HCT116 (cell line): ENCODE results near the gene TRPM3. TPM values are rescaled to one million over a fixed set of nuclear protein-coding genes. Genes with fewer than 3 reads are reported as not detected.

ENCODE experiments used
- ATAC-seq: fragments of 200-7000 bp; cut with Tn5 transposase; 2 replicates; pipeline ENCODE4 v1.9.1; 2020; ENCODE audit warnings: mild to moderate bottlenecking, moderate library complexity
- BruUV-seq: library from RNA; stranded (reverse); fragments of 400-500 nt; replicated peaks from 2 replicates; lab custom pipeline; 2021; lab: Mats Ljungman, UMichigan
- CTCF ChIA-PET: fragments of 300-600 bp; sonication (Branson Sonifier 250); formaldehyde crosslinking; loops from one replicate; lab custom pipeline; 2021; ENCODE audit warnings: antibody characterized with exemption; lab: Charles Lee
- POLR2A ChIA-PET: fragments of 300-600, 350-600 bp; sonication (Branson Sonifier 250); formaldehyde crosslinking; loops from one replicate; lab custom pipeline; 2021; ENCODE audit warnings: antibody characterized with exemption; lab: Charles Lee
- RAD21 ChIA-PET, 2 experiments: fragments of 300-600 bp; sonication (Branson Sonifier 250); formaldehyde crosslinking; loops; one replicate each; lab custom pipeline; 2023; ENCODE audit warnings: low total read pairs in 2 of 2; ENCODE audit not compliant: uncharacterized antibody in 2 of 2, unreplicated experiment in 2 of 2, low non-redundant PET in 1 of 2; lab: Charles Lee
- DNase-seq: peaks from one replicate; pipeline ENCODE4 v3.0.0-alpha.2; 2010; ENCODE audit warnings: low read depth, low spot score
- H2AFZ ChIP-seq: fragments of 200-600 bp; shearing (Covaris generic), sonication (generic); 2 replicates; pipeline ENCODE4 v1.6.1; 2017; ENCODE audit warnings: low read depth, mixed run types, mixed read lengths, antibody characterized with exemption, low read length; ENCODE audit not compliant: poor library complexity, severe bottlenecking
- H3K27ac ChIP-seq: 2 replicates; pipeline ENCODE4 v1.5.1; 2012; ENCODE audit warnings: low read depth, low read length
- H3K27me3 ChIP-seq: fragments of 200-600 bp; sonication (generic); 2 replicates; pipeline ENCODE4 v1.6.1; 2016; ENCODE audit warnings: mixed run types, low read length, mixed read lengths; ENCODE audit not compliant: insufficient read depth
- H3K36me3 ChIP-seq, 2 experiments: fragments of 200-500 bp in 1 of 2; fragments of 200-600 bp in 1 of 2; sonication (Bioruptor generic) in 1 of 2; sonication (generic) in 1 of 2; 2 replicates each; pipeline versions ENCODE4 v1.5.1 to v1.6.1; 2014 to 2016; ENCODE audit warnings: low read length in 2 of 2, inconsistent platforms in 1 of 2, mixed read lengths in 1 of 2, mixed run types in 1 of 2; ENCODE audit not compliant: insufficient read depth in 2 of 2, control insufficient read depth in 1 of 2
- H3K4me1 ChIP-seq, 2 experiments: fragments of 200-600 bp in 1 of 2; sonication (generic) in 1 of 2; 2 replicates each; pipeline versions ENCODE4 v1.5.1 to v1.6.1; 2012 to 2017; ENCODE audit warnings: low read length in 2 of 2, inconsistent platforms in 1 of 2, mild to moderate bottlenecking in 1 of 2, mixed read lengths in 1 of 2, mixed run types in 1 of 2, moderate library complexity in 1 of 2; ENCODE audit not compliant: insufficient read depth in 2 of 2, control insufficient read depth in 1 of 2
- H3K4me2 ChIP-seq: fragments of 200-600 bp; sonication (generic); 2 replicates; pipeline ENCODE4 v1.6.1; 2017; ENCODE audit warnings: mixed run types, low read length, mixed read lengths
- H3K4me3 ChIP-seq, 2 experiments: fragments of 200-600 bp in 1 of 2; sonication (generic) in 1 of 2; replicated peaks in 1 of 2; 2 replicates each; pipeline ENCODE4 v1.5.1; 2011 to 2016; ENCODE audit warnings: low read length in 2 of 2, control low read depth in 1 of 2, low read depth in 1 of 2, mild to moderate bottlenecking in 1 of 2, mixed read lengths in 1 of 2, mixed run types in 1 of 2
- H3K79me2 ChIP-seq: fragments of 200-600 bp; sonication (generic); 2 replicates; pipeline ENCODE4 v1.6.1; 2017; ENCODE audit warnings: mild to moderate bottlenecking, mixed run types, low read length, moderate library complexity, mixed read lengths; ENCODE audit not compliant: insufficient read depth
- H3K9ac ChIP-seq: fragments of 200-600 bp; sonication (generic); 2 replicates; pipeline ENCODE4 v1.6.1; 2016; ENCODE audit warnings: low read length, mixed read lengths
- H3K9me2 ChIP-seq: fragments of 200-600 bp; sonication (generic), shearing (Covaris generic); 2 replicates; pipeline ENCODE4 v1.6.1; 2017; ENCODE audit warnings: mixed run types, mild to moderate bottlenecking, moderate library complexity; ENCODE audit not compliant: insufficient read depth
- H3K9me3 ChIP-seq, 2 experiments: fragments of 200-500 bp in 1 of 2; fragments of 200-600 bp in 1 of 2; sonication (Bioruptor generic) in 1 of 2; sonication (generic) in 1 of 2; 2 replicates each; pipeline ENCODE4 v1.6.1; 2014 to 2017; ENCODE audit warnings: low read length in 2 of 2, mixed read lengths in 2 of 2, inconsistent platforms in 1 of 2, low read depth in 1 of 2, mild to moderate bottlenecking in 1 of 2, mixed run types in 1 of 2, moderate library complexity in 1 of 2; ENCODE audit not compliant: control insufficient read depth in 1 of 2, insufficient read depth in 1 of 2
- H4K20me1 ChIP-seq: fragments of 200-600 bp; sonication (generic), shearing (Covaris generic); 2 replicates; pipeline ENCODE4 v1.6.1; 2017; ENCODE audit warnings: mixed run types, mild to moderate bottlenecking, moderate library complexity; ENCODE audit not compliant: insufficient read depth
- EGR1 ChIP-seq: IDR thresholded peaks from 2 replicates; pipeline ENCODE4 v1.6.1; 2012; ENCODE audit warnings: low read depth
- ELF1 ChIP-seq: IDR thresholded peaks from 2 replicates; pipeline ENCODE4 v1.6.1; 2012; ENCODE audit warnings: low read depth, borderline replicate concordance
- RAD21 ChIP-seq: IDR thresholded peaks from 2 replicates; pipeline ENCODE4 v1.6.1; 2012; ENCODE audit warnings: low read depth, mild to moderate bottlenecking
- YY1 ChIP-seq: IDR thresholded peaks from 2 replicates; pipeline ENCODE4 v1.6.1; 2011; ENCODE audit warnings: low read length, low read depth, moderate library complexity, mild to moderate bottlenecking; ENCODE audit not compliant: insufficient replicate concordance; ENCODE audit errors: extremely low read depth
- ZFX ChIP-seq: fragments of 450-650 bp; IDR thresholded peaks from 2 replicates; pipeline ENCODE4 v1.6.1; 2017
- intact Hi-C: fragments of 100-400 bp; cut with micrococcal nuclease; formaldehyde crosslinking; loops from 2 replicates; pipeline ENCODE4 v1.10.0; 2022
- total RNA-seq: library from RNA; stranded (reverse); gene quantifications from one replicate; pipeline ENCODE4 v1.2.1, GENCODE V29; 2021; ENCODE audit not compliant: unreplicated experiment

Gene TRPM3
- total RNA-seq, 1 experiment from 2014 or later: not detected

- H3K4me1 ChIP-seq: no peaks in the 10 kb centered on the region
- no peaks in the 10 kb centered on the region for H3K79me2 ChIP-seq
- intact Hi-C loops: no loop called here
- BruUV-seq: no TSS peak
- H3K4me2 ChIP-seq: no peak overlapping the region
- no peaks in the 10 kb centered on the region for H3K9me3 ChIP-seq
- no peaks in the 10 kb centered on the region for H4K20me1 ChIP-seq
- ChIA-PET CTCF (no interaction called here), RAD21 (no interaction called here), POLR2A (no interaction called here)
- peaks cover 26% of the 10 kb centered on the region for H3K27me3 ChIP-seq
- H3K9me2 ChIP-seq: 0 out of 2 replicates have a peak, but pooled peaks cover 3% of the 10 kb centered on the region
- no peak for ATAC-seq
- H3K4me3 ChIP-seq: no peak overlapping the region
- TF ChIP-seq YY1: no peak
- TF ChIP-seq RAD21: no peak
- no peak for TF ChIP-seq ZFX
- TF ChIP-seq ELF1: no peak
- no peaks in the 10 kb centered on the region for H3K36me3 ChIP-seq
- no peak for DNase-seq
- H2AFZ ChIP-seq: no peak overlapping the region
- no peak overlapping the region for H3K27ac ChIP-seq
- no peak overlapping the region for H3K9ac ChIP-seq
Measured at GRCh38 chr9:70987986-70988385, 133.4 kb downstream of the TRPM3 start.

- Histone ChIP-seq H3K9me2 (0 out of 2 replicates have a peak, but pooled peaks cover 3% of the 10 kb centered on the region), H3K27ac (no peak overlapping the region), H3K4me1 (no peaks in the 10 kb centered on the region), H2AFZ (no peak overlapping the region), H3K27me3 (peaks cover 26% of the 10 kb centered on the region), H4K20me1 (no peaks in the 10 kb centered on the region), H3K4me3 (no peak overlapping the region), H3K36me3 (no peaks in the 10 kb centered on the region), H3K9ac (no peak overlapping the region), H3K4me2 (no peak overlapping the region), H3K79me2 (no peaks in the 10 kb centered on the region), H3K9me3 (no peaks in the 10 kb centered on the region)
- TF ChIP-seq EGR1 (no peak), YY1 (no peak)
- ATAC-seq (no peak), DNase-seq (no peak)
- intact Hi-C loops: no loop called here
- no TSS peak for BruUV-seq
- ChIA-PET CTCF (no interaction called here), POLR2A (no interaction called here), RAD21 (no interaction called here)
Measured at GRCh38 chr9:70986984-70987383, 134.4 kb downstream of the TRPM3 start.
